Fibroblast of lung (primary cell): ENCODE results near the gene C7orf57. TPM values are rescaled to one million over a fixed set of nuclear protein-coding genes. Genes with fewer than 3 reads are reported as not detected.
A peak's percentile ranks its signal among the peaks of the same experiment; 100 is the strongest.

Experiments used
- DNase-seq, 2 donors: peaks; one replicate each; pipeline versions ENCODE4 v3.0.0 to v3.0.0-alpha.2; 2010; ENCODE audit warnings: low read depth in 2 of 2
- H2AFZ ChIP-seq: 2 replicates; pipeline ENCODE4 v1.5.1; 2012; ENCODE audit warnings: low read length, control low read depth, inconsistent platforms
- H3K27ac ChIP-seq: 2 replicates; pipeline ENCODE4 v1.5.1; 2011; ENCODE audit warnings: low read length, control low read depth; ENCODE audit not compliant: insufficient read depth
- H3K27me3 ChIP-seq: 2 replicates; pipeline ENCODE4 v1.5.1; 2011; ENCODE audit warnings: mild to moderate bottlenecking, low read length; ENCODE audit not compliant: control insufficient read depth, insufficient read depth
- H3K36me3 ChIP-seq: 2 replicates; pipeline ENCODE4 v1.5.1; 2011; ENCODE audit warnings: low read length; ENCODE audit not compliant: control insufficient read depth, insufficient read depth
- H3K4me1 ChIP-seq: 2 replicates; pipeline ENCODE4 v1.5.1; 2011; ENCODE audit warnings: low read length; ENCODE audit not compliant: control insufficient read depth, insufficient read depth; ENCODE audit errors: extremely low read depth
- H3K4me2 ChIP-seq: 2 replicates; pipeline ENCODE4 v1.5.1; 2011; ENCODE audit warnings: low read length, control low read depth; ENCODE audit not compliant: insufficient read depth; ENCODE audit errors: extremely low read depth
- H3K4me3 ChIP-seq, 4 experiments: fragments of 200-600 bp in 1 of 4; sonication (generic) in 1 of 4; replicated peaks in 1 of 4; 2 replicates each; pipeline ENCODE4 v1.5.1; 2011 to 2016; ENCODE audit warnings: low read length in 4 of 4, low read depth in 3 of 4, mild to moderate bottlenecking in 3 of 4, control low read depth in 2 of 4, inconsistent platforms in 1 of 4, mixed read lengths in 1 of 4; ENCODE audit not compliant: insufficient read depth in 1 of 4; ENCODE audit errors: control extremely low read depth in 1 of 4
- H3K79me2 ChIP-seq: 2 replicates; pipeline ENCODE4 v1.5.1; 2012; ENCODE audit warnings: mild to moderate bottlenecking, low read length, inconsistent platforms; ENCODE audit not compliant: control insufficient read depth, insufficient read depth
- H3K9ac ChIP-seq: 2 replicates; pipeline ENCODE4 v1.5.1; 2011; ENCODE audit warnings: mild to moderate bottlenecking, low read length, control low read depth; ENCODE audit not compliant: insufficient read depth
- H3K9me3 ChIP-seq: 2 replicates; pipeline ENCODE4 v1.5.1; 2012; ENCODE audit warnings: low read depth, low read length; ENCODE audit not compliant: control insufficient read depth, insufficient read depth
- H4K20me1 ChIP-seq: 2 replicates; pipeline ENCODE4 v1.5.1; 2011; ENCODE audit warnings: low read length; ENCODE audit not compliant: control insufficient read depth, insufficient read depth; ENCODE audit errors: extremely low read depth
- CTCF ChIP-seq, 2 donors: IDR thresholded peaks in 1 of 2; conservative IDR thresholded peaks in 1 of 2; 1 replicate in 1 of 2; 2 replicates in 1 of 2; pipeline ENCODE4 v1.5.1; 2011 to 2012; ENCODE audit warnings: low read length in 2 of 2, control low read depth in 1 of 2, inconsistent platforms in 1 of 2, low read depth in 1 of 2, mild to moderate bottlenecking in 1 of 2
- EZH2 ChIP-seq: IDR thresholded peaks from 2 replicates; pipeline ENCODE4 v1.5.1; 2012; ENCODE audit warnings: low read length, control low read depth, mild to moderate bottlenecking; ENCODE audit errors: missing control alignments
- polyA plus RNA-seq, 2 donors: library from polyadenylated mRNA; depleted of rRNA in 1 of 2; stranded (reverse) in 1 of 2; unstranded in 1 of 2; fragments of >200 nt; gene quantifications; 2 replicates each; pipeline ENCODE4 v1.2.1, GENCODE V29; 2011 to 2012; ENCODE audit warnings: missing spikeins in 1 of 2
- total RNA-seq: library from RNA; depleted of rRNA; stranded (reverse); fragments of >200 nt; gene quantifications from 2 replicates; pipeline ENCODE4 v1.2.1, GENCODE V29; 2014

Gene C7orf57
- total and polyA plus RNA-seq, 2 donors (not counting 1 experiment from before 2014, with no cell fraction given) = not detected

GRCh38 chr7:48108959-48109847, 73.9 kb downstream of the C7orf57 start:
- no peaks in the 10 kb centered on the region for H4K20me1 ChIP-seq
- no peak overlapping the region for H3K9ac ChIP-seq
- peaks cover 2% of the 10 kb centered on the region for H3K4me1 ChIP-seq
- H3K4me2 ChIP-seq = no peak overlapping the region
- H3K27ac ChIP-seq = no peak overlapping the region
- no peak overlapping the region for H2AFZ ChIP-seq
- TF ChIP-seq CTCF (conservative IDR thresholded peaks at IDR 0.05 in 1 of 2, IDR thresholded peaks at IDR 0.05 in 1 of 2; ENCODE audit: low read depth in 1 of 2, low read length in 2 of 2) (no peak), EZH2 (no peak)
- no peak overlapping the region for H3K4me3 ChIP-seq
- no peak for DNase-seq
- no peaks in the 10 kb centered on the region for H3K79me2 ChIP-seq
- H3K27me3 ChIP-seq = no peaks in the 10 kb centered on the region
- H3K9me3 ChIP-seq = no peaks in the 10 kb centered on the region
- H3K36me3 ChIP-seq = peaks cover 9% of the 10 kb centered on the region

GRCh38 chr7:48109848-48110663, 74.7 kb downstream of the C7orf57 start:
- no peak overlapping the region for H3K9ac ChIP-seq
- no peak for TF ChIP-seq EZH2
- peak; percentile 95 to 100 for TF ChIP-seq CTCF (conservative IDR thresholded peaks at IDR 0.05 in 1 of 2, IDR thresholded peaks at IDR 0.05 in 1 of 2; ENCODE audit: low read depth in 1 of 2, low read length in 2 of 2)
- peak; percentile 20 to 38 for DNase-seq
- no peak overlapping the region for H3K27ac ChIP-seq
- H3K4me1 ChIP-seq = peaks cover 2% of the 10 kb centered on the region
- H3K27me3 ChIP-seq = no peaks in the 10 kb centered on the region
- H2AFZ ChIP-seq = no peak overlapping the region
- no peak overlapping the region for H3K4me2 ChIP-seq
- H3K4me3 ChIP-seq = no peak overlapping the region
- no peaks in the 10 kb centered on the region for H3K9me3 ChIP-seq
- no peaks in the 10 kb centered on the region for H3K79me2 ChIP-seq
- no peaks in the 10 kb centered on the region for H4K20me1 ChIP-seq
- peaks cover 9% of the 10 kb centered on the region for H3K36me3 ChIP-seq

GRCh38 chr7:48110868-48111267, 75.5 kb downstream of the C7orf57 start:
- H3K4me3 ChIP-seq = no peak overlapping the region
- no peaks in the 10 kb centered on the region for H3K79me2 ChIP-seq
- H3K4me2 ChIP-seq = no peak overlapping the region
- no peaks in the 10 kb centered on the region for H3K27me3 ChIP-seq
- peaks cover 9% of the 10 kb centered on the region for H3K36me3 ChIP-seq
- H2AFZ ChIP-seq = no peak overlapping the region
- H3K4me1 ChIP-seq = peaks cover 2% of the 10 kb centered on the region
- no peak for TF ChIP-seq CTCF (conservative IDR thresholded peaks at IDR 0.05 in 1 of 2, IDR thresholded peaks at IDR 0.05 in 1 of 2; ENCODE audit: low read depth in 1 of 2, low read length in 2 of 2)
- no peak for TF ChIP-seq EZH2
- no peaks in the 10 kb centered on the region for H3K9me3 ChIP-seq
- DNase-seq = no peak
- H3K9ac ChIP-seq = no peak overlapping the region
- H4K20me1 ChIP-seq = no peaks in the 10 kb centered on the region
- H3K27ac ChIP-seq = no peak overlapping the region
